Measurements from ENCODE around the gene CAMK1D. TPM values are rescaled to one million over a fixed set of nuclear protein-coding genes. Genes with fewer than 3 reads are reported as not detected.

The CAMK1D gene
- total and polyA plus RNA-seq, 2 experiments from 2014 or later = 2.0 to 3.8 TPM

DNA sequence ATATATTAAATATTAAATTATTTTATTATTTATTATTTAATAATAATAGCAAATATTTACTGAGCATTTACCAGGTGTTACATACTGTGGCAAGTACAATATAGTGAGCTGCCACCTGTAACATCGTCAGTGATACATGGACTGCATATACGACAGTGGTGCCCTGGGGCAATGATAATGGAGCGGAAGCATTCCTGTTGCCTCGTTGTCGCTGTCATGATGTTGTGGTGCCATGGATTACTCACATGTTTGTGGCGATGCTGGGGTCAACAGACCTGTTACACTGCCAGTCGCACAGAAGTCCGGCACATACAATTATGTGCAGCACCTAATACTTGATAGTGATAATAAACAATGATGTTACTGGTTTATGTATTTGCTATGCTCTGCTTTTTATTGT, 20.6 kb downstream of the CAMK1D start:
- Histone ChIP-seq H3K4me1 (ENCODE audit: low read depth) (no peaks in the 10 kb centered on the region), H3K27me3 (no peaks in the 10 kb centered on the region), H3K4me3 (no peak overlapping the region), H3K27ac (no peak overlapping the region), H3K9me3 (ENCODE audit: low read depth) (no peaks in the 10 kb centered on the region), H3K36me3 (no peaks in the 10 kb centered on the region)
- TF ChIP-seq, protein P1, sequence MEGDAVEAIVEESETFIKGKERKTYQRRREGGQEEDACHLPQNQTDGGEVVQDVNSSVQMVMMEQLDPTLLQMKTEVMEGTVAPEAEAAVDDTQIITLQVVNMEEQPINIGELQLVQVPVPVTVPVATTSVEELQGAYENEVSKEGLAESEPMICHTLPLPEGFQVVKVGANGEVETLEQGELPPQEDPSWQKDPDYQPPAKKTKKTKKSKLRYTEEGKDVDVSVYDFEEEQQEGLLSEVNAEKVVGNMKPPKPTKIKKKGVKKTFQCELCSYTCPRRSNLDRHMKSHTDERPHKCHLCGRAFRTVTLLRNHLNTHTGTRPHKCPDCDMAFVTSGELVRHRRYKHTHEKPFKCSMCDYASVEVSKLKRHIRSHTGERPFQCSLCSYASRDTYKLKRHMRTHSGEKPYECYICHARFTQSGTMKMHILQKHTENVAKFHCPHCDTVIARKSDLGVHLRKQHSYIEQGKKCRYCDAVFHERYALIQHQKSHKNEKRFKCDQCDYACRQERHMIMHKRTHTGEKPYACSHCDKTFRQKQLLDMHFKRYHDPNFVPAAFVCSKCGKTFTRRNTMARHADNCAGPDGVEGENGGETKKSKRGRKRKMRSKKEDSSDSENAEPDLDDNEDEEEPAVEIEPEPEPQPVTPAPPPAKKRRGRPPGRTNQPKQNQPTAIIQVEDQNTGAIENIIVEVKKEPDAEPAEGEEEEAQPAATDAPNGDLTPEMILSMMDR (IDR thresholded peaks at IDR 0.05; ENCODE audit: low read depth, low read length) = no peak
- no peak for DNase-seq (ENCODE audit: low read depth in 1 of 2, low spot score in 1 of 2)

DNA sequence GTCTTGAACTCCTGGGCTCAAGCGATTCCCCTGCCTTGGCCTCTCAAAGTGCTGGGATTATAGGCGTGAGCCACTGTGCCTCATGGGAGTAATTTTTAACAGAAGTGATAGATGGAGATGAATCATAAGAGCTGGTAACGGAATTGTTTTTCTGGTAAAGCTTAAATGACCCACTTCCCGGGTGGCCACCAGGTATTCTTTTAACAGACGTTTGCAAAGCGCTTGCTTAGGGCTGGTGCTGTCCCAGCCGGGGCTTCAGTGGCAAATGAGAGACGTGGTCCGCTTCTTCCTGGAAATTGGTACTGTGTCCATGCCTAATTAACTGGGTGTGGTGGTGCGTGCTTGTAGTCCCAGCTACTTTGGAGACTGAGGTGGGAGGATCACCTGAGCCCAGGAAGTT, 23.5 kb downstream of the CAMK1D start:
- H3K4me1 ChIP-seq (ENCODE audit: low read depth) = no peaks in the 10 kb centered on the region
- TF ChIP-seq, protein P1 (IDR thresholded peaks at IDR 0.05; ENCODE audit: low read depth, low read length) = no peak
- H3K27me3 ChIP-seq = no peaks in the 10 kb centered on the region
- DNase-seq (ENCODE audit: low read depth in 1 of 2, low spot score in 1 of 2) = no peak
- no peak overlapping the region for H3K4me3 ChIP-seq
- H3K27ac ChIP-seq = no peak overlapping the region
- no peaks in the 10 kb centered on the region for H3K36me3 ChIP-seq
- no peaks in the 10 kb centered on the region for H3K9me3 ChIP-seq (ENCODE audit: low read depth)

DNA sequence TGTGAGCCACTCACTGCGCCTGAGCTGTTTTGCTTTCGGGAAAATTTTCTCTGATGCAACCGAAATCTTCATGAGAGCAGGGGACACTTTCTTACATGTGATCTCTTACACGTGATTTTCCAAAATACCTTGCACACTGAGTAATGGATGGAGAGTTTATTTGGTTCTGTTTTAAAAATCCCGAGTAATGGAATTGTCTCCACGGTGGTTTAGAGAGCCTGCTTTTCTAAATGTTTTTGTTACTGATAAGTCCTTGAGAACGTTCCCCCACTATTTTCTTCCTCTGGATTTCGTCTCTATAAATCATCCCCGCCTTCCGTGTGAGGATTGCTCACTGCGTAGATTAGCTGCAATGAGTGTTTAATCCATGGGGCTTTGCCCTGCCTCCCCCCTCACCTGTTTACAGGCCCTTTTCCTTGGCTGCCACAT, 25.7 kb downstream of the CAMK1D start:
- Histone ChIP-seq H3K4me3 (no peak overlapping the region), H3K9me3 (ENCODE audit: low read depth) (no peaks in the 10 kb centered on the region), H3K27ac (no peak overlapping the region), H3K27me3 (no peaks in the 10 kb centered on the region), H3K36me3 (no peaks in the 10 kb centered on the region), H3K4me1 (ENCODE audit: low read depth) (no peaks in the 10 kb centered on the region)
- TF ChIP-seq, protein P1 (IDR thresholded peaks at IDR 0.05; ENCODE audit: low read depth, low read length) = no peak
- no peak for DNase-seq (ENCODE audit: low read depth in 1 of 2, low spot score in 1 of 2)

DNA sequence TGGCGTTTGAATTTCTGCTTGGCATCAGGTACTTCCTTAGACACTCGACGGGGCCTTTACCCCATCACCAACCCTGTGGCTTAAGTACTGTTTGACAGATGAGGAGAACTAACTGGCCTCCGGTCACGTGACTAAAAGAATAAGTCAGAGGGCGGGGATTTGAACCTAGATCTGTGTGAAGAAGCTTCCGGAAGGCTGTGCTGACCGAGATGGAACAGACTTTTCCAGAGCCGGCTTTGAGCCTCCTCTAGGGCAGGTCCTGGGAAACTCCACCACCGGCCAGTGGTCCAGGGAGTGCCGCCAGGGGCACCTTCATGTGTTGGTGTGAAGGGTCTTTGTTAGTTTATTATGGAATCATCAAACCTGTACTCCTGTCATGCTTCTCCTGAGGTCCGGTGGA, 26.9 kb downstream of the CAMK1D start:
- H3K4me3 ChIP-seq = no peak overlapping the region
- no peaks in the 10 kb centered on the region for H3K27me3 ChIP-seq
- H3K27ac ChIP-seq = no peak overlapping the region
- no peak for DNase-seq (ENCODE audit: low read depth in 1 of 2, low spot score in 1 of 2)
- H3K36me3 ChIP-seq = no peaks in the 10 kb centered on the region
- no peaks in the 10 kb centered on the region for H3K9me3 ChIP-seq (ENCODE audit: low read depth)
- H3K4me1 ChIP-seq (ENCODE audit: low read depth) = no peaks in the 10 kb centered on the region
- TF ChIP-seq, protein P1 (IDR thresholded peaks at IDR 0.05; ENCODE audit: low read depth, low read length) = no peak

DNA sequence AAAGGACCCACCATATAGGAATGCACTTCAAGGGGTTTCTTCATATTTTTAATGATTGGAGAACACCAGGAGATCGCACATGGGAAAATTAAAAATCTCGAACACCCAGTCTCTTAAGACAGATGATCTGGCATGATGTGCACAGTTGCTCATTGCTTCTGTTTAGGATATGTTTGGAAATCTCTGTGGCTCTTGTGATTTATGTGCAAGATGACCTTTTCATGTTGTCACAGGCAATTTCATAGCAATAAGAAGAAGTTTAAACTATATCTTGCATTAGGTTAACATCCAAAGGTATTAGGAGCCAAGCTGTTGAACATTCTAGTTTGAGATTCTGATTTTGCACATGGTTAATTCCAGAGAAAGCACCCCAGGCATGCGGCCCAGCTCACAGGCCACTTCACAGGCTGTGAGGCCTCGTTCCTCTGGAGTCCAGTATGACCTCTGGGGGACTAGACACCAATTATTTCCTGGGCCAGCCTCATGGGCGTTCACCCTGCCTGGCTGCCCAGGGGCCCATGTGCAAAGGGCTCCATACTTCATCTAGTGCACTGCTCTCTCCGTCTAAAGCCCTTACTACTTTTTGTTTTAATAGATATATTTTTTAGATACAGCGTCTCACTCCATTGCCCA, 28.4 kb downstream of the CAMK1D start:
- no peak overlapping the region for H3K27ac ChIP-seq
- H3K9me3 ChIP-seq (ENCODE audit: low read depth) = no peaks in the 10 kb centered on the region

More for the DNA sequence above, 28.4 kb downstream of the CAMK1D start:
- H3K4me3 ChIP-seq = no peak overlapping the region
- TF ChIP-seq, protein P1 (IDR thresholded peaks at IDR 0.05; ENCODE audit: low read depth, low read length) = no peak
- H3K27me3 ChIP-seq = no peaks in the 10 kb centered on the region
- H3K4me1 ChIP-seq (ENCODE audit: low read depth) = no peaks in the 10 kb centered on the region
- no peaks in the 10 kb centered on the region for H3K36me3 ChIP-seq
- DNase-seq (ENCODE audit: low read depth in 1 of 2, low spot score in 1 of 2) = no peak

Data from cardiac muscle cell (in vitro differentiated cells and primary cell).